ENCODE measurements around the gene ATXN7L1.

DNA sequence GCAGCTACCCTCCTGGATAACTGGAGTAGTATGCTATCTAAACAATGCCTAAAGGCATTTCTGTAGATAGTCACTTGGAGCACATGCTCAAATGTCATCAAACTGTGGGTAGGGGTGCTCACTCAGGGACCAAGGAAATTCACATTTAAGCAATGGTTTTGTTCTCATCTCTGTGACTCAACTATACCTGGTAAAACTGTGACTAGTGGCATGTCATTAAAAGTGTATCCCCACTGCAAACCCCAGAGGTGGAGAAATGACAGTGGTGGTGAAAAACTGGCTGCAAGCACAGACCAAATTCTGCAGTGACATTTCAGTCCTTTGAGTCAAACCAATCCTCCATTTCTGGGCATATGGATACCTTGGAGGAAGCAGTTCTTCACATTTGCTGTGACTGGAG lies 160.9 kb downstream of the ATXN7L1 start:
- TF ChIP-seq ZNF248 (tag by site-specific recombination; IDR thresholded peaks at IDR 0.05) (no peak), ZBTB7A (tag by site-specific recombination; IDR thresholded peaks at IDR 0.05; ENCODE audit: low read depth) (no peak), ZNF792 (tag by site-specific recombination; IDR thresholded peaks at IDR 0.05) (no peak), ZNF157 (tag by site-specific recombination; IDR thresholded peaks at IDR 0.05) (no peak), ZNF362 (tag by site-specific recombination; IDR thresholded peaks at IDR 0.05) (no peak), ZFP41 (tag by site-specific recombination; IDR thresholded peaks at IDR 0.05; ENCODE audit: borderline replicate concordance) (no peak), MYNN (tag by site-specific recombination; IDR thresholded peaks at IDR 0.05; ENCODE audit: borderline replicate concordance) (no peak)
- TF ChIP-seq, protein P1, sequence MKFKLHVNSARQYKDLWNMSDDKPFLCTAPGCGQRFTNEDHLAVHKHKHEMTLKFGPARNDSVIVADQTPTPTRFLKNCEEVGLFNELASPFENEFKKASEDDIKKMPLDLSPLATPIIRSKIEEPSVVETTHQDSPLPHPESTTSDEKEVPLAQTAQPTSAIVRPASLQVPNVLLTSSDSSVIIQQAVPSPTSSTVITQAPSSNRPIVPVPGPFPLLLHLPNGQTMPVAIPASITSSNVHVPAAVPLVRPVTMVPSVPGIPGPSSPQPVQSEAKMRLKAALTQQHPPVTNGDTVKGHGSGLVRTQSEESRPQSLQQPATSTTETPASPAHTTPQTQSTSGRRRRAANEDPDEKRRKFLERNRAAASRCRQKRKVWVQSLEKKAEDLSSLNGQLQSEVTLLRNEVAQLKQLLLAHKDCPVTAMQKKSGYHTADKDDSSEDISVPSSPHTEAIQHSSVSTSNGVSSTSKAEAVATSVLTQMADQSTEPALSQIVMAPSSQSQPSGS (tag by site-specific recombination; IDR thresholded peaks at IDR 0.05; ENCODE audit: low read depth) = no peak
- TF ChIP-seq, protein P2, sequence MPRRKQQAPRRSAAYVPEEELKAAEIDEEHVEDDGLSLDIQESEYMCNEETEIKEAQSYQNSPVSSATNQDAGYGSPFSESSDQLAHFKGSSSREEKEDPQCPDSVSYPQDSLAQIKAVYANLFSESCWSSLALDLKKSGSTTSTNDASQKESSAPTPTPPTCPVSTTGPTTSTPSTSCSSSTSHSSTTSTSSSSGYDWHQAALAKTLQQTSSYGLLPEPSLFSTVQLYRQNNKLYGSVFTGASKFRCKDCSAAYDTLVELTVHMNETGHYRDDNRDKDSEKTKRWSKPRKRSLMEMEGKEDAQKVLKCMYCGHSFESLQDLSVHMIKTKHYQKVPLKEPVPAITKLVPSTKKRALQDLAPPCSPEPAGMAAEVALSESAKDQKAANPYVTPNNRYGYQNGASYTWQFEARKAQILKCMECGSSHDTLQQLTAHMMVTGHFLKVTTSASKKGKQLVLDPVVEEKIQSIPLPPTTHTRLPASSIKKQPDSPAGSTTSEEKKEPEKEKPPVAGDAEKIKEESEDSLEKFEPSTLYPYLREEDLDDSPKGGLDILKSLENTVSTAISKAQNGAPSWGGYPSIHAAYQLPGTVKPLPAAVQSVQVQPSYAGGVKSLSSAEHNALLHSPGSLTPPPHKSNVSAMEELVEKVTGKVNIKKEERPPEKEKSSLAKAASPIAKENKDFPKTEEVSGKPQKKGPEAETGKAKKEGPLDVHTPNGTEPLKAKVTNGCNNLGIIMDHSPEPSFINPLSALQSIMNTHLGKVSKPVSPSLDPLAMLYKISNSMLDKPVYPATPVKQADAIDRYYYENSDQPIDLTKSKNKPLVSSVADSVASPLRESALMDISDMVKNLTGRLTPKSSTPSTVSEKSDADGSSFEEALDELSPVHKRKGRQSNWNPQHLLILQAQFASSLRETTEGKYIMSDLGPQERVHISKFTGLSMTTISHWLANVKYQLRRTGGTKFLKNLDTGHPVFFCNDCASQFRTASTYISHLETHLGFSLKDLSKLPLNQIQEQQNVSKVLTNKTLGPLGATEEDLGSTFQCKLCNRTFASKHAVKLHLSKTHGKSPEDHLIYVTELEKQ (tag by site-specific recombination; IDR thresholded peaks at IDR 0.05; ENCODE audit: borderline replicate concordance) = no peak

All from HEK293 (cell line).